Stimulated activated CD8-positive, alpha-beta memory T cell treated with anti-CD3 and anti-CD28 coated beads, Interleukin-4, amount 100 ng/mL, for 24 hours (primary cell): ENCODE measurements around the gene ATF7IP2.
"Not testable (repeated sequence)": the region's sequence is repeated elsewhere in the genome, so short reads cannot be mapped to it uniquely, and the experiment has no call there.

ENCODE experiments used
- DNase-seq: peaks from one replicate; pipeline ENCODE4 v3.0.0-alpha.2; 2020; ENCODE audit warnings: low read depth

The ATF7IP2 gene

GRCh38 chr16:10385725-10386516 is at the start of gene ATF7IP2:
ATF7IP2 (plus strand) TSS chr16:10386061; CDS start chr16:10430621, 44,560 bp downstream.
- DNase-seq, result peak; percentile 88

- no peak for DNase-seq
These were observed 47.4 kb upstream of the ATF7IP2 start for GRCh38 chr16:10338426-10338825.

- no peak for DNase-seq
These were observed 45.8 kb upstream of the ATF7IP2 start for GRCh38 chr16:10339777-10340732.

- no peak for DNase-seq
These were observed 42.6 kb upstream of the ATF7IP2 start for GRCh38 chr16:10343124-10343760.

- DNase-seq, result not testable (repeated sequence)
These were observed 41.2 kb upstream of the ATF7IP2 start for GRCh38 chr16:10344699-10345098.

GRCh38 chr16:10345629-10346028 is 40.2 kb upstream of the ATF7IP2 start:
- DNase-seq, result no peak

- DNase-seq, result no peak
These were observed 36.0 kb upstream of the ATF7IP2 start for GRCh38 chr16:10349851-10350250.

- no peak for DNase-seq
These were observed 33.6 kb upstream of the ATF7IP2 start for GRCh38 chr16:10352262-10352661.

GRCh38 chr16:10355589-10355988 is 30.3 kb upstream of the ATF7IP2 start:
- DNase-seq, result no peak

- DNase-seq, result no peak
These were observed 28.7 kb upstream of the ATF7IP2 start for GRCh38 chr16:10356870-10357842.

- not testable (repeated sequence) for DNase-seq
These were observed 24.1 kb upstream of the ATF7IP2 start for GRCh38 chr16:10361747-10362076.

GRCh38 chr16:10362077-10362863 is 23.6 kb upstream of the ATF7IP2 start:
- DNase-seq, result no peak

- DNase-seq, result not testable (repeated sequence)
These were observed 23.0 kb upstream of the ATF7IP2 start for GRCh38 chr16:10362864-10363197.

GRCh38 chr16:10366619-10367018 is 19.2 kb upstream of the ATF7IP2 start:
- DNase-seq, result not testable (repeated sequence)

GRCh38 chr16:10367616-10368188 is 18.2 kb upstream of the ATF7IP2 start:
- DNase-seq, result no peak

- DNase-seq, result no peak
These were observed 16.8 kb upstream of the ATF7IP2 start for GRCh38 chr16:10368969-10369551.

GRCh38 chr16:10370096-10370726 is 15.7 kb upstream of the ATF7IP2 start:
- DNase-seq, result no peak

- DNase-seq, result no peak
These were observed 14.3 kb upstream of the ATF7IP2 start for GRCh38 chr16:10371592-10371991.

- DNase-seq, result no peak
These were observed 12.3 kb upstream of the ATF7IP2 start for GRCh38 chr16:10373556-10373955.
